Measurements from ENCODE around the gene CFAP161.
A peak's percentile ranks its signal among the peaks of the same experiment; 100 is the strongest.

CFAP161 gene, protein sequence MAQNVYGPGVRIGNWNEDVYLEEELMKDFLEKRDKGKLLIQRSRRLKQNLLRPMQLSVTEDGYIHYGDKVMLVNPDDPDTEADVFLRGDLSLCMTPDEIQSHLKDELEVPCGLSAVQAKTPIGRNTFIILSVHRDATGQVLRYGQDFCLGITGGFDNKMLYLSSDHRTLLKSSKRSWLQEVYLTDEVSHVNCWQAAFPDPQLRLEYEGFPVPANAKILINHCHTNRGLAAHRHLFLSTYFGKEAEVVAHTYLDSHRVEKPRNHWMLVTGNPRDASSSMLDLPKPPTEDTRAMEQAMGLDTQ

GRCh38 chr15:81133782-81134461 is at the start of gene CFAP161:
CFAP161 (plus strand) TSS chr15:81134270; CDS start chr15:81134330, 60 bp downstream.
- Histone ChIP-seq H3K27me3 (ENCODE audit: control insufficient read depth, insufficient read depth, low read length) (peaks cover 4% of the 10 kb centered on the region), H3K36me3 (ENCODE audit: control insufficient read depth, insufficient read depth, low read length) (no peaks in the 10 kb centered on the region), H3K4me3 (ENCODE audit: low read length) (peak within 1 kb of the TSS; percentile 47), H3K9ac (ENCODE audit: low read length) (no peak within 1 kb of the TSS), H3K4me1 (ENCODE audit: control insufficient read depth, insufficient read depth, low read length) (no peaks in the 10 kb centered on the region), H3K27ac (ENCODE audit: low read depth, low read length) (no peak within 1 kb of the TSS)

DNA sequence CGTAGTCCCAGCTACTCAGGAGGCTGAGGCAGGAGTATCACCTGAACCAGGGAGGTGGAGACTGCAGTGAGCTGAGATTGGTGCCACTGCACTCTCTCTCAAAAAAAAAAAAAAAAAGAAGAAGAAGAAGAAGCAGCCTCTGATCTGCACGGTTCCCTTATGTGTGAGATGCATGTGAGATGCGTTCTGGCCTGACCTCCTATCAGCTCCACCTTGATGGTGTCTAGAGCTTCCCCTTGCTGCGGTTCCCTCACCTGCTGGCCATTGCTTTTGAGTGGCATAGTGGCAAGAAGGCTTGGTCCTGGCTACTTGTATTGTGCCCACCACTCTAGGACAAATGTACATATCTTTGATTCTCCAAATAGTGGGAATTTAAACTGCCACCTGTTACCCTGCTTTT is 49.4 kb upstream of the CFAP161 start:
- no peaks in the 10 kb centered on the region for H3K36me3 ChIP-seq (ENCODE audit: control insufficient read depth, insufficient read depth, low read length)
- no peak overlapping the region for H3K9ac ChIP-seq (ENCODE audit: low read length)
- H3K4me1 ChIP-seq (ENCODE audit: control insufficient read depth, insufficient read depth, low read length) = no peaks in the 10 kb centered on the region
- no peaks in the 10 kb centered on the region for H3K27me3 ChIP-seq (ENCODE audit: control insufficient read depth, insufficient read depth, low read length)
- no peak overlapping the region for H3K27ac ChIP-seq (ENCODE audit: low read depth, low read length)
- H3K4me3 ChIP-seq (ENCODE audit: low read length) = no peak overlapping the region

- no peak overlapping the region for H3K9ac ChIP-seq (ENCODE audit: low read length)
- H3K36me3 ChIP-seq (ENCODE audit: control insufficient read depth, insufficient read depth, low read length) = no peaks in the 10 kb centered on the region
- no peaks in the 10 kb centered on the region for H3K27me3 ChIP-seq (ENCODE audit: control insufficient read depth, insufficient read depth, low read length)
- H3K27ac ChIP-seq (ENCODE audit: low read depth, low read length) = no peak overlapping the region
- H3K4me3 ChIP-seq (ENCODE audit: low read length) = no peak overlapping the region
- H3K4me1 ChIP-seq (ENCODE audit: control insufficient read depth, insufficient read depth, low read length) = no peaks in the 10 kb centered on the region
Observed at GRCh38 chr15:81085213-81085612, 48.9 kb upstream of the CFAP161 start.

- H3K36me3 ChIP-seq (ENCODE audit: control insufficient read depth, insufficient read depth, low read length) = no peaks in the 10 kb centered on the region
- no peak overlapping the region for H3K9ac ChIP-seq (ENCODE audit: low read length)
- H3K4me3 ChIP-seq (ENCODE audit: low read length) = no peak overlapping the region
- no peaks in the 10 kb centered on the region for H3K4me1 ChIP-seq (ENCODE audit: control insufficient read depth, insufficient read depth, low read length)
- no peak overlapping the region for H3K27ac ChIP-seq (ENCODE audit: low read depth, low read length)
- no peaks in the 10 kb centered on the region for H3K27me3 ChIP-seq (ENCODE audit: control insufficient read depth, insufficient read depth, low read length)
Observed at GRCh38 chr15:81085898-81086297, 48.2 kb upstream of the CFAP161 start.

GRCh38 chr15:81087066-81087465 is 47.0 kb upstream of the CFAP161 start:
- Histone ChIP-seq H3K4me1 (ENCODE audit: control insufficient read depth, insufficient read depth, low read length) (peaks cover 2% of the 10 kb centered on the region), H3K36me3 (ENCODE audit: control insufficient read depth, insufficient read depth, low read length) (no peaks in the 10 kb centered on the region), H3K4me3 (ENCODE audit: low read length) (no peak overlapping the region), H3K27me3 (ENCODE audit: control insufficient read depth, insufficient read depth, low read length) (no peaks in the 10 kb centered on the region), H3K9ac (ENCODE audit: low read length) (no peak overlapping the region), H3K27ac (ENCODE audit: low read depth, low read length) (no peak overlapping the region)

GRCh38 chr15:81087694-81088093 is 46.4 kb upstream of the CFAP161 start:
- no peak overlapping the region for H3K27ac ChIP-seq (ENCODE audit: low read depth, low read length)
- H3K27me3 ChIP-seq (ENCODE audit: control insufficient read depth, insufficient read depth, low read length) = no peaks in the 10 kb centered on the region
- H3K4me3 ChIP-seq (ENCODE audit: low read length) = no peak overlapping the region
- H3K9ac ChIP-seq (ENCODE audit: low read length) = no peak overlapping the region
- H3K36me3 ChIP-seq (ENCODE audit: control insufficient read depth, insufficient read depth, low read length) = no peaks in the 10 kb centered on the region
- peaks cover 2% of the 10 kb centered on the region for H3K4me1 ChIP-seq (ENCODE audit: control insufficient read depth, insufficient read depth, low read length)

GRCh38 chr15:81088470-81089013 is 45.5 kb upstream of the CFAP161 start:
- Histone ChIP-seq H3K4me3 (ENCODE audit: low read length) (no peak overlapping the region), H3K4me1 (ENCODE audit: control insufficient read depth, insufficient read depth, low read length) (peaks cover 2% of the 10 kb centered on the region), H3K27ac (ENCODE audit: low read depth, low read length) (no peak overlapping the region), H3K27me3 (ENCODE audit: control insufficient read depth, insufficient read depth, low read length) (no peaks in the 10 kb centered on the region), H3K9ac (ENCODE audit: low read length) (no peak overlapping the region), H3K36me3 (ENCODE audit: control insufficient read depth, insufficient read depth, low read length) (no peaks in the 10 kb centered on the region)

DNA sequence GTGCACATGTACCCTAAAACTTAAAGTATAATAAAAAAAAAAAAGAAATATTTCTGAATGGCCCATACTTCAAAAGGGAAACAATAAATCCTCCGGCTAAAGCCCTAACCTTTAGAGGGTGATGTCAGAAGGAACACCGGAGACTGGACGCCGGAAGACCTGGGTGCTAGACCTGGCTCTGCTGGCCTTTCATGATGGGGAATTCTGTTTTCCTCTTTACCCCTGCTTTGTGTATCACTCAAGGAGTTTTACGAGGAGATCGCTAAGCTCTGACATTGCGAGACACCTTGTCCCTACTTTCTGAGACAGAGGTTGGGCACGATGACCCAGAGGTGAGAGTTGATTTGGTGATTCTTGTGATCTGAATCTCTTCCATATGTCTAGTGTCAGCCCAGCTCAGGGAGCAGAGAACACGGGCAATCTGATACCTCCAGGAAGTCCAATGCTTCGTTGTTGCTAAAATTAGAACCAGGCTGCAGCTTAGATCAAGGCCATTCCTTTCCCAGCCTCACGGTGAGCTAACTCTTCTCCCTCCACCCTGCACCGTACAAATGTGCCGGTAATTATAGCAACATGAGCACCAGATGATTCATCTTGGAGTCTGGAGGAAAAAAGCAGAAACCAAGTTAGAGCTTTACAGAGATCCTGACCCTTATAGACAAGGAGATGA is 42.0 kb upstream of the CFAP161 start:
- no peak overlapping the region for H3K4me3 ChIP-seq (ENCODE audit: low read length)
- H3K4me1 ChIP-seq (ENCODE audit: control insufficient read depth, insufficient read depth, low read length) = peaks cover 2% of the 10 kb centered on the region
- H3K27ac ChIP-seq (ENCODE audit: low read depth, low read length) = no peak overlapping the region
- H3K9ac ChIP-seq (ENCODE audit: low read length) = no peak overlapping the region
- H3K36me3 ChIP-seq (ENCODE audit: control insufficient read depth, insufficient read depth, low read length) = no peaks in the 10 kb centered on the region
- no peaks in the 10 kb centered on the region for H3K27me3 ChIP-seq (ENCODE audit: control insufficient read depth, insufficient read depth, low read length)

DNA sequence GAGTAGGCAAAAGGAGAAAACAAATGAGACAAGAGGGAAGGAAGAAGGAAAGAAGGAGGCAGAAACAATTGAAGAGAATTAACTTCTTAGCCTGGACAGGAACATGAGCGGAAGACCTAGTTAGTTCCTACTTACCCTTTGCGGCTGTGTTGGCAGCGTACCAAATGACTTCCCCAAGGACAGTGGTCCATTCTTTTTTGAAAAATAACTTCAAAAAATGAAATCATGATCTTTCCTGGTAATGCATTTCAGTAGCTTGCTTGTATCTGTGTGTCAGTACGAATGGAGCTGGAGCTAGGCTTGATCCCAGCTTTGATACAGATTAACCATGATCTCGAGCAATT is 41.5 kb upstream of the CFAP161 start:
- H3K27ac ChIP-seq (ENCODE audit: low read depth, low read length) = no peak overlapping the region
- H3K4me1 ChIP-seq (ENCODE audit: control insufficient read depth, insufficient read depth, low read length) = peaks cover 2% of the 10 kb centered on the region
- no peaks in the 10 kb centered on the region for H3K27me3 ChIP-seq (ENCODE audit: control insufficient read depth, insufficient read depth, low read length)
- H3K36me3 ChIP-seq (ENCODE audit: control insufficient read depth, insufficient read depth, low read length) = no peaks in the 10 kb centered on the region
- H3K4me3 ChIP-seq (ENCODE audit: low read length) = no peak overlapping the region
- H3K9ac ChIP-seq (ENCODE audit: low read length) = no peak overlapping the region

DNA sequence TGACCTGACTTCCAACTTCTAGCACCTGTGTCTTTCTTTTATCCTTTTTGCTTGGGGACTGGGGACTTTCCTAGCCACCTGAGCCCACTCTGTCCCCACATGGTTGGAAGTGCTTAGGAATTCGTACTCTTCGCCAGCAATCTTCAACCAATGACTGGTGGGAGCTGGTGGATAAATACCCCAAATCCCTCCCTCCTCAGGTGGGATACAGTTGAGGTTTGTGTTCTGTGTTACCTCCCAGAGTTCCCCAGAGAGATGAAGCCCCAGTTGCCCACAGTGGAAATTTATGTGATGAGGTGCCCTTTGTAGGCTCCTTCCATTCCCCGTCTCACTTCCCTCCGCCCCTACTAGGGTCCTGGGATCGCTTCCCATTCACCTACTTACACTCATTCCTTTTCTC is 40.1 kb upstream of the CFAP161 start:
- H3K36me3 ChIP-seq (ENCODE audit: control insufficient read depth, insufficient read depth, low read length) = no peaks in the 10 kb centered on the region
- no peak overlapping the region for H3K4me3 ChIP-seq (ENCODE audit: low read length)
- no peak overlapping the region for H3K9ac ChIP-seq (ENCODE audit: low read length)
- H3K4me1 ChIP-seq (ENCODE audit: control insufficient read depth, insufficient read depth, low read length) = peaks cover 2% of the 10 kb centered on the region
- H3K27ac ChIP-seq (ENCODE audit: low read depth, low read length) = no peak overlapping the region
- no peaks in the 10 kb centered on the region for H3K27me3 ChIP-seq (ENCODE audit: control insufficient read depth, insufficient read depth, low read length)

GRCh38 chr15:81095690-81096365 is 38.2 kb upstream of the CFAP161 start:
- Histone ChIP-seq H3K27ac (ENCODE audit: low read depth, low read length) (no peak overlapping the region), H3K4me1 (ENCODE audit: control insufficient read depth, insufficient read depth, low read length) (peaks cover 2% of the 10 kb centered on the region), H3K4me3 (ENCODE audit: low read length) (no peak overlapping the region), H3K27me3 (ENCODE audit: control insufficient read depth, insufficient read depth, low read length) (no peaks in the 10 kb centered on the region), H3K9ac (ENCODE audit: low read length) (no peak overlapping the region), H3K36me3 (ENCODE audit: control insufficient read depth, insufficient read depth, low read length) (no peaks in the 10 kb centered on the region)

DNA sequence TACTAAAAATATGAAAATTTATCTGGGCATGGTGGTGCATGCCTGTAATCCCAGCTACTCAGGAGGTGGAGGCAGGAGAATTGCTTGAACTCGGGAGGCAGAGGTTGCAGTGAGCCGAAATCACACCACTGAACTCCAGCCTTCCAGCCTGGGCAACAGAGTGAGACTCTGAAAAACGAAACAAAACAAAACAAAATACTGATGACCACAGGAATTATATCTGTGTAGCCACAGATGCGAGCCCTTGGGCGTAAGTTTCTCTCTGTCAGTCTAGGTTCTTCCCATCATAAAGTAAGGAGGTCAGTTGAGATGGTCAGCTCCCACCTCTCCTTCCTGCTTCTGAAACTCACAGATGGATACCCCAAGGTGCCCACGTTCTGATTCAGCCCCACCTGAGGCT is 37.7 kb upstream of the CFAP161 start:
- H3K27me3 ChIP-seq (ENCODE audit: control insufficient read depth, insufficient read depth, low read length) = no peaks in the 10 kb centered on the region
- no peak overlapping the region for H3K4me3 ChIP-seq (ENCODE audit: low read length)
- H3K9ac ChIP-seq (ENCODE audit: low read length) = no peak overlapping the region
- H3K36me3 ChIP-seq (ENCODE audit: control insufficient read depth, insufficient read depth, low read length) = no peaks in the 10 kb centered on the region
- no peak overlapping the region for H3K27ac ChIP-seq (ENCODE audit: low read depth, low read length)
- peaks cover 2% of the 10 kb centered on the region for H3K4me1 ChIP-seq (ENCODE audit: control insufficient read depth, insufficient read depth, low read length)

Data from rectal smooth muscle tissue (tissue), 1 donor.